Activated naive CD4-positive, alpha-beta T cell treated with anti-CD3 and anti-CD28 coated beads, Interleukin-2, amount 50 U/mL, for 24 hours (primary cell): ENCODE results near the gene NPS.

Experiments
- H3K27ac Mint-ChIP-seq: one replicate; pipeline ENCODE4 v1.8.0; 2021; ENCODE audit warnings: mild to moderate bottlenecking, mixed read lengths
- H3K27me3 Mint-ChIP-seq: one replicate; pipeline ENCODE4 v1.8.0; 2021; ENCODE audit warnings: mixed read lengths
- H3K36me3 Mint-ChIP-seq: one replicate; pipeline ENCODE4 v1.8.0; 2021; ENCODE audit warnings: mixed read lengths
- H3K4me1 Mint-ChIP-seq: one replicate; pipeline ENCODE4 v1.8.0; 2021; ENCODE audit warnings: mixed read lengths
- H3K4me3 Mint-ChIP-seq: one replicate; pipeline ENCODE4 v1.8.0; 2021; ENCODE audit warnings: mild to moderate bottlenecking, mixed read lengths
- H3K9me3 Mint-ChIP-seq: one replicate; pipeline ENCODE4 v1.8.0; 2021; ENCODE audit warnings: mixed read lengths

NPS gene

GRCh38 chr10:127577376-127578258, 28.5 kb downstream of the NPS start:
- Mint-ChIP-seq H3K27ac (no peak overlapping the region), H3K9me3 (peaks cover 13% of the 10 kb centered on the region), H3K36me3 (no peaks in the 10 kb centered on the region), H3K4me1 (no peaks in the 10 kb centered on the region), H3K27me3 (peaks cover 4% of the 10 kb centered on the region), H3K4me3 (no peak overlapping the region)

DNA sequence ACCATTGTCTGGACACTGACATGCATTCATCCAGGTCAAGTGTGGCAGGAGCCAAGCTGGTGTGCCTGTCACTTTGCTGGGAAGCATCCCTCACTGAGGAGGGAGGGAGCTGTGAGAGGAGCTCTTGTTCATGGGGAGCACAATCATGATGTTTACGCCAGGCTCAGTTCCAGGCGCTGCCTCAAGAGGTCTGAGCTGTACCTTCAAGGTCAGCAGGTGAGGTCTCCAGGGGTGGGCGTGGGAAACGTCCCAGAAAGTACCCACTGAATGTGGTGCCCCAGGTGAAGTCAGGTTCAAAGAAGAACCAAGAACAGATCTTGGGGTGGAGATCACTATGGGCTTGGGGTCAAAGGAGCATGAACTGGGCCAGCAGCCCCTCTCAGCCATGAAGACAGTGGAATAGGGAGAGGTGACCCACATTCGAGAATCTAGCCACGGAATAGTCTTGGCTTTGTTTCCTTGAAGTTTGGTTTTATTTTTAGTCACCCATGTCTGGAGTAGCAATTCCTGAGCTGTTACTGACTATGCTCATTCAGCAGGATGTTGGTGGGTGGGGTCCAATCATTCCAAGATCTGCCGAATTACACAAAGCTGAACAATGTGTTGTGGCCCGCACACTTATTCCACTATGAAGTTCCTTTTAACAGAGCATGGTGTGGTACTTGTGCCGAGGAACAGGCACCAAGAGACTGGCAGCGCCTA, 29.3 kb downstream of the NPS start:
- Mint-ChIP-seq H3K27ac (no peak overlapping the region), H3K27me3 (peaks cover 4% of the 10 kb centered on the region)

GRCh38 chr10:127578961-127579305, 29.8 kb downstream of the NPS start:
- Mint-ChIP-seq H3K4me1 (no peaks in the 10 kb centered on the region), H3K4me3 (no peak overlapping the region), H3K27me3 (peaks cover 4% of the 10 kb centered on the region), H3K9me3 (no peaks in the 10 kb centered on the region), H3K36me3 (no peaks in the 10 kb centered on the region), H3K27ac (no peak overlapping the region)

More for the DNA sequence above, 29.3 kb downstream of the NPS start:
- no peaks in the 10 kb centered on the region for H3K36me3 Mint-ChIP-seq
- no peaks in the 10 kb centered on the region for H3K4me1 Mint-ChIP-seq
- peaks cover 5% of the 10 kb centered on the region for H3K9me3 Mint-ChIP-seq
- no peak overlapping the region for H3K4me3 Mint-ChIP-seq

- no peak overlapping the region for H3K4me3 Mint-ChIP-seq
- H3K4me1 Mint-ChIP-seq: no peaks in the 10 kb centered on the region
- H3K9me3 Mint-ChIP-seq: no peaks in the 10 kb centered on the region
- peaks cover 4% of the 10 kb centered on the region for H3K27me3 Mint-ChIP-seq
- H3K36me3 Mint-ChIP-seq: no peaks in the 10 kb centered on the region
- no peak overlapping the region for H3K27ac Mint-ChIP-seq
Observed at GRCh38 chr10:127579640-127580039, 30.5 kb downstream of the NPS start.

GRCh38 chr10:127580822-127581221, 31.7 kb downstream of the NPS start:
- Mint-ChIP-seq H3K4me3 (no peak overlapping the region), H3K27ac (no peak overlapping the region), H3K36me3 (no peaks in the 10 kb centered on the region), H3K27me3 (peaks cover 3% of the 10 kb centered on the region), H3K9me3 (no peaks in the 10 kb centered on the region), H3K4me1 (no peaks in the 10 kb centered on the region)

DNA sequence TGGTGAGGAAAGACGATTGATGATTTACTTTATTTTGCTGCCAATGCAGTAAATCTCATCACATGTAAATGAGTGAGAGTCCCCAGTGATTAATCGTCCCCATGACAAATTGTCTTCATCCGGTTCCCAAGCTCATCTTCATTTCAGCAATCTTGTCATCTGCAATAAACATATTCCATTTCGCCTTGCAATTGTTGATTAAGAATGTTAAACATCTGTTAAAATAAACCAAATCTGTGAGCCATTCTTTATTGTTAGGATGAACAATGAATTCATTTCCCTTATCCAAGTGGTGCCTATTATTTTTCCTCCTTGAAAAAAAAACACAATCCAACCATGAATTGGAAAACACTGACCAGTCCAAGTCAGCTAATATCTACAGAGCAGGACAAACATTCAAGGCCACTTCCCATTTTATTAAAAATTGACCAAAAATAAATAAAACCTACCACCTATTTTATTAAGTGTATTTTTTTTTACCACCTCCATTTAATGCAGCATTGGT, 36.5 kb downstream of the NPS start:
- peaks cover 11% of the 10 kb centered on the region for H3K27me3 Mint-ChIP-seq
- peaks cover 7% of the 10 kb centered on the region for H3K9me3 Mint-ChIP-seq
- peaks cover 1% of the 10 kb centered on the region for H3K36me3 Mint-ChIP-seq
- H3K27ac Mint-ChIP-seq: no peak overlapping the region
- no peak overlapping the region for H3K4me3 Mint-ChIP-seq
- no peaks in the 10 kb centered on the region for H3K4me1 Mint-ChIP-seq

DNA sequence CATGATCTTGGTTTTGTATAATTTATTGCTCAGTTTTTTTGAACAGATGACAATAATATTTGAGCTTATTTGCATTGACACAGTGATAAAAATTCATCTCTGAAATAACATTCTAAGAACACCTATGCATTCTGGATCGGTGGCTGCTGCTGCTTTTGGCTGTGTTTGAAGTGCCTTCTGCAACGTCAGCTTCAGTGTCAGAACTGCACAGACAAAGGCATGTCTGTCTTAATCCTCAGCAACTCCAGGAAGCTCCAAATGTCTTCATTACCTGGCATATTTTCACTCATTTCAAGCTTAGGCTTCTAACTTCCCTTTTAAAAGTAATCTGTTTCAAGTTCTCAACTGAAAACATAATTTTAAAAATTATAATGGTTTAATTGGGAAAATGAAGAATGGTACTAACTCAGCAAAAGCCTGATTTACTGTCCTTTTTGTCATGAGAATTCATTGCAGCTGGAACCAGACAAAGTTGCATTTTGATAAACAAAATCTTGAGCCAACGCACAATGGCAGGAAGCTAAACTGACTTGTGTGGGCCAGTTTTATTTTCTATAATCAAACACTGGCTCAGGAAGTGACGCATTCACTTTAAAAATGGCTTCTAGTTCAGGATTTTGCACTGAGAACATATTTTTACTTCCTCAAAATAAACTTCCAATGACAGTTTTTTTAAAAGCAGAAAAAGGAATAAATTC, 38.7 kb downstream of the NPS start:
- H3K36me3 Mint-ChIP-seq: peaks cover 1% of the 10 kb centered on the region
- no peak overlapping the region for H3K4me3 Mint-ChIP-seq
- H3K9me3 Mint-ChIP-seq: peaks cover 7% of the 10 kb centered on the region
- H3K27ac Mint-ChIP-seq: no peak overlapping the region
- peaks cover 13% of the 10 kb centered on the region for H3K27me3 Mint-ChIP-seq
- no peaks in the 10 kb centered on the region for H3K4me1 Mint-ChIP-seq

GRCh38 chr10:127592586-127592985, 43.5 kb downstream of the NPS start:
- H3K27ac Mint-ChIP-seq: no peak overlapping the region
- no peaks in the 10 kb centered on the region for H3K4me1 Mint-ChIP-seq
- H3K4me3 Mint-ChIP-seq: no peak overlapping the region
- H3K27me3 Mint-ChIP-seq: peaks cover 6% of the 10 kb centered on the region
- H3K9me3 Mint-ChIP-seq: no peaks in the 10 kb centered on the region
- H3K36me3 Mint-ChIP-seq: peaks cover 1% of the 10 kb centered on the region

DNA sequence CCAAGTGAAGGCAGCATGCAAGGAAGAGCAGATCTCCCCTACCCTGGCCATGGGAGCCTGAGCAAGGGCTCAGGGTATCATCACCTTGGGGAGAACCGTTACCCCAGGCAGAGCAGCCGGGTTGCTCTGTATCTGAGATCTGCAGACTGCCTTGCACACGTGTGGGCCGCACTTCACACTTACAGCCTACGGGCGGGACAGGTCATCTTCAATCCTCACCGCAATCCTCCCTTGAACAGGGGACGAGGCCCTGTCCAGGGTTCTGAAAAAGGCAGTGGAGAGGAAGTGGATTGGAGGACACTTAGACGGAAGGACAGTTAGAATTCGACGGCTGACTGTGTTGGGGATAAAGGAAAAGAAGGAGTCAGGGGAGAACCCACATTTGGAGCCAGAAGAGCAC, 51.4 kb downstream of the NPS start:
- Mint-ChIP-seq H3K4me1 (no peaks in the 10 kb centered on the region), H3K27me3 (peaks cover 6% of the 10 kb centered on the region), H3K36me3 (no peaks in the 10 kb centered on the region), H3K9me3 (no peaks in the 10 kb centered on the region), H3K27ac (no peak overlapping the region), H3K4me3 (no peak overlapping the region)
